K562 (cell line): ENCODE results near the gene TMCO4. TPM values are rescaled to one million over a fixed set of nuclear protein-coding genes. Genes with fewer than 3 reads are reported as not detected.

ENCODE experiments used
- ESRRA ChIP-seq: fragments of 450-650 bp; IDR thresholded peaks from 2 replicates; pipeline ENCODE4 v1.6.1; 2014; ENCODE audit warnings: low read depth, mild to moderate bottlenecking, moderate library complexity, borderline replicate concordance
- NBN ChIP-seq: fragments of 450-650 bp; IDR thresholded peaks from 2 replicates; pipeline ENCODE4 v1.6.1; 2016; ENCODE audit warnings: low read depth, mild to moderate bottlenecking
- POLR2H ChIP-seq: IDR thresholded peaks from 2 replicates; pipeline ENCODE4 v1.6.1; 2016; ENCODE audit warnings: missing genetic modification characterization, low read depth, mild to moderate bottlenecking, control low read depth, missing compliant biosample characterization, moderate library complexity
- ZNF140 ChIP-seq: fragments of 250-450 bp; sonication (Bioruptor Pico); IDR thresholded peaks from 2 replicates; pipeline ENCODE4 v1.8.0; 2021; ENCODE audit warnings: moderate library complexity, mild to moderate bottlenecking, inconsistent platforms
- polyA plus RNA-seq, 8 experiments: library from polyadenylated mRNA; depleted of rRNA in 4 of 8; stranded (reverse) in 5 of 8; unstranded in 3 of 8; fragments of >200 nt; fragmentation: Nextera tagmentation in 2 of 8; fragmentation: Illumina TruSeq in 1 of 8; extraction: Ambion mirVana in 2 of 8; extraction: Trizol in 1 of 8; gene quantifications; 2 replicates each; pipeline versions ENCODE4 v1.2.1 to v1.2.3, GENCODE V29; 2011 to 2014; ENCODE audit warnings: inconsistent platforms in 1 of 8, missing spikeins in 1 of 8
- total RNA-seq, 7 experiments: library from RNA; depleted of rRNA in 6 of 7; stranded (reverse); fragments of >200 nt in 6 of 7; fragmentation: Illumina TruSeq in 2 of 7; extraction: Trizol in 2 of 7; gene quantifications; 2 replicates each; pipeline versions ENCODE4 v1.2.1 to v1.2.3, GENCODE V29; 2011 to 2021; ENCODE audit warnings: low replicate concordance in 1 of 7
- TF ChIP-seq, protein P1 (sequence below): sonication (generic); formaldehyde crosslinking; IDR thresholded peaks from 2 replicates; pipeline ENCODE4 v1.8.0; 2022; ENCODE audit warnings: mild to moderate bottlenecking, missing genetic modification reagents
- TF ChIP-seq, protein P2 (sequence below), 2 experiments: IDR thresholded peaks; 2 replicates each; pipeline ENCODE4 v1.6.1; 2011; ENCODE audit warnings: borderline replicate concordance in 1 of 2, control low read depth in 1 of 2, low read depth in 1 of 2, low read length in 1 of 2, mild to moderate bottlenecking in 1 of 2, mixed read lengths in 1 of 2, moderate library complexity in 1 of 2; ENCODE audit not compliant: insufficient read depth in 1 of 2, insufficient read length in 1 of 2, poor library complexity in 1 of 2, severe bottlenecking in 1 of 2; ENCODE audit errors: extremely low read depth in 1 of 2
- TF ChIP-seq, protein P3 (sequence below): fragments of 250-450 bp; sonication (Bioruptor Pico); IDR thresholded peaks from 2 replicates; pipeline ENCODE4 v1.4.0; 2020; ENCODE audit warnings: mild to moderate bottlenecking, moderate library complexity

The TMCO4 gene
- total and polyA plus RNA-seq, 9 of the 15 experiments (the other 6 are each of a cell fraction or from before 2014, with no cell fraction given): 0.06 to 2.1 (median 1.2) TPM

DNA sequence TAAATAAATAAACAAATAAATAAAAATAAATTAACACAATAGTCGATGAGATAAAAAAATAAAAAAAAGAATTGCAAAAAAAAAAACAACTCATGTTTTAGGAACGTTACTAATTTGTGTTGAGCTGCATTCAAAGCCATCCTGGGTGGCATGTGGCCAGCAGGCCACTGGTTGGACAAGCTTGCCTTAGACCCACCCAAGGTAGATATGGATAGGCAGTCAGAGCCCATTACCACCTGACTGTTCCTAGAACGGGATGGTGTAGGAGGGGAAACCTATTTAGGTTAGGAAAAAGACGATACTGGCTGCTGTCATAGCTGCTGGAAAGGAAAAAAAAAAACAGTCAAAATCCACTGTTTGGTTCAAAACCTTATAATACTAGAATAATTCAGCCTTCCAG lies 94.3 kb downstream of the TMCO4 start (continued):
- TF ChIP-seq ZNF140: no peak
- no peak for TF ChIP-seq ESRRA
- TF ChIP-seq NBN: no peak
- TF ChIP-seq, protein P1, sequence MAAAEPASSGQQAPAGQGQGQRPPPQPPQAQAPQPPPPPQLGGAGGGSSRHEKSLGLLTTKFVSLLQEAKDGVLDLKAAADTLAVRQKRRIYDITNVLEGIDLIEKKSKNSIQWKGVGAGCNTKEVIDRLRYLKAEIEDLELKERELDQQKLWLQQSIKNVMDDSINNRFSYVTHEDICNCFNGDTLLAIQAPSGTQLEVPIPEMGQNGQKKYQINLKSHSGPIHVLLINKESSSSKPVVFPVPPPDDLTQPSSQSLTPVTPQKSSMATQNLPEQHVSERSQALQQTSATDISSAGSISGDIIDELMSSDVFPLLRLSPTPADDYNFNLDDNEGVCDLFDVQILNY (CRISPR knock-in tag): no peak
- no peak for TF ChIP-seq POLR2H (tag)
- TF ChIP-seq, protein P2, sequence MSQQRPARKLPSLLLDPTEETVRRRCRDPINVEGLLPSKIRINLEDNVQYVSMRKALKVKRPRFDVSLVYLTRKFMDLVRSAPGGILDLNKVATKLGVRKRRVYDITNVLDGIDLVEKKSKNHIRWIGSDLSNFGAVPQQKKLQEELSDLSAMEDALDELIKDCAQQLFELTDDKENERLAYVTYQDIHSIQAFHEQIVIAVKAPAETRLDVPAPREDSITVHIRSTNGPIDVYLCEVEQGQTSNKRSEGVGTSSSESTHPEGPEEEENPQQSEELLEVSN (IDR thresholded peaks at IDR 0.05; ENCODE audit: borderline replicate concordance in 1 of 2, extremely low read depth in 1 of 2, insufficient read depth in 1 of 2, insufficient read length in 1 of 2, low read depth in 1 of 2, low read length in 1 of 2, poor library complexity in 1 of 2, severe bottlenecking in 1 of 2): no peak
- TF ChIP-seq, protein P3, sequence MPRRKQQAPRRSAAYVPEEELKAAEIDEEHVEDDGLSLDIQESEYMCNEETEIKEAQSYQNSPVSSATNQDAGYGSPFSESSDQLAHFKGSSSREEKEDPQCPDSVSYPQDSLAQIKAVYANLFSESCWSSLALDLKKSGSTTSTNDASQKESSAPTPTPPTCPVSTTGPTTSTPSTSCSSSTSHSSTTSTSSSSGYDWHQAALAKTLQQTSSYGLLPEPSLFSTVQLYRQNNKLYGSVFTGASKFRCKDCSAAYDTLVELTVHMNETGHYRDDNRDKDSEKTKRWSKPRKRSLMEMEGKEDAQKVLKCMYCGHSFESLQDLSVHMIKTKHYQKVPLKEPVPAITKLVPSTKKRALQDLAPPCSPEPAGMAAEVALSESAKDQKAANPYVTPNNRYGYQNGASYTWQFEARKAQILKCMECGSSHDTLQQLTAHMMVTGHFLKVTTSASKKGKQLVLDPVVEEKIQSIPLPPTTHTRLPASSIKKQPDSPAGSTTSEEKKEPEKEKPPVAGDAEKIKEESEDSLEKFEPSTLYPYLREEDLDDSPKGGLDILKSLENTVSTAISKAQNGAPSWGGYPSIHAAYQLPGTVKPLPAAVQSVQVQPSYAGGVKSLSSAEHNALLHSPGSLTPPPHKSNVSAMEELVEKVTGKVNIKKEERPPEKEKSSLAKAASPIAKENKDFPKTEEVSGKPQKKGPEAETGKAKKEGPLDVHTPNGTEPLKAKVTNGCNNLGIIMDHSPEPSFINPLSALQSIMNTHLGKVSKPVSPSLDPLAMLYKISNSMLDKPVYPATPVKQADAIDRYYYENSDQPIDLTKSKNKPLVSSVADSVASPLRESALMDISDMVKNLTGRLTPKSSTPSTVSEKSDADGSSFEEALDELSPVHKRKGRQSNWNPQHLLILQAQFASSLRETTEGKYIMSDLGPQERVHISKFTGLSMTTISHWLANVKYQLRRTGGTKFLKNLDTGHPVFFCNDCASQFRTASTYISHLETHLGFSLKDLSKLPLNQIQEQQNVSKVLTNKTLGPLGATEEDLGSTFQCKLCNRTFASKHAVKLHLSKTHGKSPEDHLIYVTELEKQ (CRISPR knock-in tag): no peak
